HG02588 (cell line): ENCODE measurements around the gene MYO1D.

Source experiments
- ATAC-seq: cut with Tn5 transposase; IDR thresholded peaks from one replicate; pipeline ENCODE4 v1.9.1; 2021; ENCODE audit warnings: mild to moderate bottlenecking, moderate library complexity; ENCODE audit not compliant: unreplicated experiment

Gene MYO1D

DNA sequence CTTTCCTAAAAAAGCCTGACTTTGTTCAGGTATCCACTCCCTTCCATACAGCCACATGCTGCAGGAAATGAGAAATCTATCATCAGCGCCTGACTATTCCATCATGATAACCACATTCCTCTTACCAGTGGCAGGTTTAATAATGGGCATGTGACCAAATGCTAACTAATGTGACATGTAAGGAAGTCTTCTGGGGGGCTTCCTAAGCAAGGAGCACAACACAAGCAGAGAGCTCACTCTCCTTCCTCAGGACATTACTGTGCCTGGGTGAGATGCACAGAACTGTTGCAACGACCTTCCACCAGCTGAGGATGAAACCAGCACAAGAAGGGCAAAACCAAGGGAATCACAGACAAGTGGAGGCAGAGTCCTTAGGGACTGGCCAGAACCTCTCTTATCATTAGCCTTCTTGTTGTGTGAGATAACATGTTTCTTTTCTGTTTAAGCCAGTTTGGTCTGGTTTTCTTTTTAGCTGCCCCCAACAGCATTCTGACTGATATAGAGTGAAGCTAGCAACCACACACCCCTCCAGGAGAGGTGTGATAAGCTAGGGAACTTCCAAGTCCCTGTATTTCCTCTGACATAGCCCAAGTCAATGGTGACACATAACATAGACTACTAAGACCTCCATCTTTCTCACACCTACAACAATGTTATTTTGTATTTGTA, 16.9 kb downstream of the MYO1D start:
- ATAC-seq, result peak; percentile 65

DNA sequence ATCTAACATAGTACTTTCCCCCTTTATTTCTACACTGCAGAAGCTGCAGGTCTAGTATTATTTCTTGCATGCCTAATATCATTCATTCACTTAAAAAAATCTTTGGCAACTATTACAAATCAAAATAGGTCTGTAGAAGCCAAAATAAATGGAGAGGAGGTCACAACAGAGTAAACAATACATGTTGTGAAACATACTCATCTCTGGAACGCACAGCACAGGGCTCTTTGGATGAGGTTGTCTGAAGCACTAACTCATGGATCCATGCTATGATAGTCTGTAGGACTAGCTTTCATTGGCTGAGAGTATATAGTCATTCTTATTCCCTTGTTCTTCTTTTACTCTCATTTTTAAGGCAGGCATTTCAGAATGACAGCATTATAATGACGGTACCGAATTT, 21.3 kb downstream of the MYO1D start:
- no peak for ATAC-seq

DNA sequence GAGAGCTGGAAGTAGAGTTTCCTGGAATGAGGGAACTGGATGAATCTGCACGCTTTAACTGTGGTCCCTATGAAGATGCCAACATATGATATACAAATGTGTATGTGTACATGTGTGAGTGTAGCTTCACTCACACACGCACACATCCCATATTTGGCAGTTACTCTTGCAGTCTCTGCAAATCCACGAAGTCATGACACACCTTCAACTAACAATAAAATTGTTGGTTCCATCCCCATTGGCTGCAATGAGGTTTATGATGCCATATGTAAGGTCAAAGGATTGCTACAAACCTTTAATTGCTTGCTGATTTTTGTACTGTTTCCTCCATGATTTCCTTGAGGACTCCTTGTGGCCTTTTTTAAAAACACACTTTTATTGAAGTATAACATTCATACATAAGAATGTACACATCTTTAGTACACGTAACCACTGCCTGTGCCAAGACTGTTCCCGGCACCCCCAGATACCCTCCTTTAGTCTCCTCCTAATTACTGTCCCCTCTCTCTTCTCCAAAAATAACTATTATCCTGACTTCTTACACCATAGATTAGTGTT, 22.0 kb downstream of the MYO1D start:
- ATAC-seq, result no peak

DNA sequence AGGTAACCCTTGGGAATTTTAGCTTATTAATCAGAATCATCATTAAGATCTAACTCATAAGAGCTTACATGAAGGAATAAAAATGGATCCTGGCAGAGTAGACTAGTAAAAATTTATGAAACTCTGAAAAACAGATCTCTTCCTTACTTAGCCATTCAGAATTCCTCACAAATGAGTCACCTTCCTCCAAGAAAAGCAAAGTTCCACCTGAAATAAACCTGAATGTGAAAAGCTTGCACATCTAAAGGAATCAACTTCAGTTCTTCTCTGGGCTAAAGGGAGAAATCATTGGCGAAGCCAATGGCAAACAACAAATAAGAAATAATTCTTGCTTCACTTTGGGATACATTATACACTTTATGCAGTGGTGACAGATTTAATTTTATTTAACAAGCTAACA, 22.7 kb downstream of the MYO1D start:
- no peak for ATAC-seq

DNA sequence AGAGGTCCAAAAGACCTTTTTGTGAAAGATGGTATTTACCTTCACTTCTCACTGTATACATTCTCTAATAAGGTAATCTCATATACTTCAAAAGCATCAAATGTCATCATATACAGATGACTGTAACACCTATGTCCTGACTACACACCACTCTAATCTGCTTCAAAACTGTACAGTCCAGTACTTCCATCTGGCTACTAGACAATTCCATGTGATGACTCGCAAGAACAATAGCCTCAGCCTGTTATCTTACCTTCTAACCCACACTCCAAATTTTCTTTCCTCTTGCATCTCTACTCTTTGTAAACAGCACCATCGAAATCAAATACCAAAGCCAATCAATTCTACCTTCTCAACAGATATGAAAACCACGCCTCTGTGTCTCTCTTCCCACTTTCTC, 24.1 kb downstream of the MYO1D start:
- no peak for ATAC-seq

DNA sequence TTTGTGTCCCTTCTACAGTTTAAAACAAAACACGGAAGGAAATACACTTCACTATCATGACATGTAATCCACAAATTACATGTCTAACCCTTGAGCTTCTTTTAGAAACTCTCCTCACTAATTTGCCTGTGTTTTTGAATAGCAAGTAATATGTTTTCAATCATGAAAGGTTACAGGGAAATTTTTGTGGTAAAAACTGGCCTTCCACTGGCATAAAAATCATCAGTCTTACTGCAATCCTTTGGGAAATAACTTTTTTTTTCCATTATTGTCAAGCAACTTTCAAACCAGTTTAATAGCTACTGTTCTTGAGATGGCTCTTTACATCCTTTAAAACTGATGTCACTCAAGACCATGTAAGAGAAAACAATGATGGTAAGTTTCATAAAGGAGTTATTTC, 27.0 kb downstream of the MYO1D start:
- no peak for ATAC-seq

DNA sequence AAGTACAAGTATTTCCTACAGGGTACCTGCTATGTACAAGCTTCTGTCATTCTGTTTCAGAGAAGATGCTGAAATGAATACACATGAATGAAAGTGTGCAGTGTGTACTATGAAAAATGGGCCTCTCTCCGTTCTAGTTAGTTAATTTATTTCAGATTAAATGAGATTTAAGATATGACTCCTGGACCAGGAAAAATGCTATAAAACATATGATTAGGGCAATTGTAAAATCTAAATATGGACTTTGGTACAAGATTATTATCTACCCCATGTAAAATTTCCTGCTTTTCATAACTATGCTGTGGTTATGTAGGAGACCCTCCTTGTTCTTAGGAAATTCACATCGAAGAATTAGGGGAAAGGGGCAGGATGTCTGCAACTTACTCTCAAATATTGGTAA, 28.9 kb downstream of the MYO1D start:
- no peak for ATAC-seq

DNA sequence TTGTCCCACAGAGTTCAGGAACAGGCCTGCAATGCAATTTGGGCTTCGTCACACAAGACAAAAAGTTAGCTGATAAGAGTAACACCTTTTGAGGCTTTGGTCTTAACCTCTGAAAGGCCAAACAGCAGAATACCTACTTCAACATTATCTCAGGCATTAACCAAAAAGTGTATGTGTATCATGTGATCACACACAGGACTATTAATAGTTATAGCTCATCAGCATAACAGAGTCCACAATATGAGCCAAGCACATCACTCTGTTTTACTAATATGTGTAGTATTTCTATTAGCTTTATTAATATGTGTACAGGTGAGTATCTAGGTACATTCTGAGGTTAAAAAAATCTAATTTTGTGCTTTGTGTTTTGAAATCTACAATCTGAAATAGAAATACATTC, 30.8 kb downstream of the MYO1D start:
- no peak for ATAC-seq

DNA sequence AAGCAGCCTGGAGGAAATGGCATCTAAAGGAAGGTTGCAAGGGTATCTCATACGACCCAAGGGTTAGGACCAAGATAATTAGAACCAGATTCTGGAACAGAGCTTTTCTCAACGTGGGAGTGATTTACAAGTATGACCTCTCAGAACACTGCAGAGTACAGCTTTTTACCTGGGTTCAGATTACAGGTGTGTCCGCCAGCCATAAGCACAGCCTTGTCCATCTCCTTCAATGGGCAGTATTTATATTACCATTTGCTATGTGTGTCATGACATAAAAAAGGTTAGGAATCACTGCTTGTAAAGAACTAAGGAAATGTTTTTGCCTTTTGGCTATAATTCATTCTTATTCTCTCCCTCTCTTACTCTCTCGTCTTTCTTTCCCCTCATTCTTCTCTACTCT, 36.7 kb downstream of the MYO1D start:
- ATAC-seq, result no peak

DNA sequence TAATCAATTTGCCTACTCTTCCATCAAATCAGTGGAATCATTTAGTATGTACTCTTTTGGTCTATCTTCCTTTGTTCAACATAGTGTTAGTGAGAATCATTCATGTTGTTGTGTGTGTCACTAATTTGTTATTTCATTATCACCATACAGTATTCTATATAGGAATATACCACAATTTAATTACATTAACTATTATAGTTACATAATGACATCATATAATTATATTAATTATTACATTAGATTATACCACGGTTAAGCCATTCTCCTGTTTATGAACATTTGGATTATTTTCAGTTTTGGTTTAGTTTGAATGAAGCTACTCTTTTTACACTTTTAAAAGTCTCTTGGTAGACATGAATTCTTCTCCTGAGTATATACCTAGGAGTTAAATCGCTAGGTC, 40.4 kb downstream of the MYO1D start:
- no peak for ATAC-seq

DNA sequence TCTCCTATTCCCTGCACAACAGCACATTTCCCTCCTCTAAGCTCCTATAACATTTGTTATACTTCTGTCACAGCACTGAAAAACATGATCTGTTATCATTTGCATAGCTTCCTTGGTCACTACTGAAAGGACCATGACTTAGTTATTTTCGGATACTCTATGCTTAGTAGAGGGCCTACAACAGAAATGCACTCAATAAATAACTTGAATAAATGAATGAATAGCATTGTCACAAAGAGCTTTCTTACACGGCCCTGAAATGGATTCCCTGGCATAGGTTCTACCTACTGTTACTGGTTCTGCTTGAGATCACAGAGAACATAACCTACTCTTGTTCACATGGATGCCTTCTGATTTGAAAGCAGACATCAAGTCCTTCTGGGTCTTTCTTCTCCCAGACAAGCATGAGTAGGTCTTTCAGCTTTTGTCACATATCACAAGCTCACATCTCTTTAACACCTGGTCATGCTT, 41.6 kb downstream of the MYO1D start:
- ATAC-seq, result peak; percentile 74

DNA sequence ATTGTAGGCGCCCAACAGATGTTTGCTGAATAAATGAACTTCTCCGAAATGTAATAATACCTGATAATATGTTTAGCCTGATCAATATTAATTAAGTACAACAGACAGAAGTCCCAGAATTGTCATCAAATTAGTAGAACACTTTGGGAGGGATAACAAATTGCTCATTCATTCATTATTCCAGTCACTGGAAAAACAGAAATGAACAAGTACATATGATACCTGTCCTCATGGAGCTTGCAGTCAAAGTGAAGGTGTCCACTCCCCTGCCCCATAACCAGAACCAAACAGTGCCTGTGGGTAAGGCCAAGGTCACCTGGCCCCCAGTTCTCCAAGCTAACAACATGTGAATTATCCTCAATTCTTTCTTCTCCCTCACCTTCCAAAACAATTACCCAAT, 42.8 kb downstream of the MYO1D start:
- no peak for ATAC-seq

DNA sequence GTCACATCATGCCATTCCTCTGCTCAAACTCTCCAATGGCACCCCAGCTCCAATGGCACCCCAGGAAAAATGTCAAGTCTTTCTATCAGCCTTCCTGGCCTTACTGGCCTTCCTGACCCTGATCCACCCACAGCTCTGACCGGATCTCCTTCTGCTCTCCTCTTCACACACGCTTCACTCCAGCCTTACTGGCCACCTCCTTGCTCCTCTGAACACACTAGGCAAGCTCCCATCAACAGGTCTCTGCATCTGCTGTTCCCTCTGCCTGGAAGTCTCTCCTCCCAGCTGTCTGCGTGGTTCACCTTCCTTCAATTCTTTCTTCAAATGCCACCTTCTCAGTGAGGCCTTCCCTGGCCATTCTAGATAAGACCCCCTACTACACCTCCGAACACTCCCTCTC, 43.4 kb downstream of the MYO1D start:
- ATAC-seq, result no peak

DNA sequence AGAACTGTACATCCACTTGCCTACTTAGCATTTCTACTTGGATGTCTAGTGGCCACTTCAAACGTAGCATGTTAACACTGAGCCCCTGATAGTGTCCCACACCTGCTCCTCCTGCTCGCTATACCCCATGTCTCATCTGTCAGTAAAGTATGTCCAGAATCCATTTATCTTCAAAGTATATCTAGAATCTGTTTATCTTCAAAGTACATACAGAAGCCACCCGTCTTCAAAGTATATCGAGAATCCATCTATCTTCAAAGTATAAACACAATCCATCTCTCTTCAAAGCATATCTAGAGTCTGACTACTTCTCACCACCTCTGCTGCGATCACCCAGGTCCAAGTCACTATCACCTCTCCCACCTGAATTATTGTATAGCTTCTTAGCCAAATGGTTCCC, 43.8 kb downstream of the MYO1D start:
- no peak for ATAC-seq

DNA sequence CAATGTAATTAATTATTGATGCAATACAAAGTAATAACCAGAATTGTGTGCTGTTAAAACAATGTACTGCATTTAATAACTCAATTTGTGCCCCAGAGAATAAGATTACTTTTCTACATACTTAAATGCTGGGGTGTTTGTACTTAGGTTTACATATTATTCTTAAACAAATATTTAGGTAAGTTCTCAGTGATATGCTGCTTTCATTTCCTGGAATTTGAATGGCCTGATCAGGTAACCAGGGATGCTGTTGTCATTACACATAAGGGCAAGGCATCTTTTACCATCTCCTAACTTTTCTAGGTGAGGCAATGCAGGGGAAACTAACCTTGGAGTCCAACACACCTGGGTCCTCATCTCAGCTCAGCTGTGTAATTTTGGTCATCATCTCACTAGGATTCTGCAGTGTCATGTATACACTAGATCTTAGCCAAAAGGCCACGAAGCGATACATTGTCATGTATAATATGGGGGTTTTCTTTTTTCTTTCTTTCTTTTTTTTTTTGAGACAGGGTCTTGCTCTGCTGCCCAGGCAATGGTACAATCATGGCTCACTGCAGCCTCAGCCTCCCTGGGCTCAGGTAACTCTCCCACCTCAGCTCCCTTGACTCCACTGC, 45.2 kb downstream of the MYO1D start:
- ATAC-seq, result no peak

DNA sequence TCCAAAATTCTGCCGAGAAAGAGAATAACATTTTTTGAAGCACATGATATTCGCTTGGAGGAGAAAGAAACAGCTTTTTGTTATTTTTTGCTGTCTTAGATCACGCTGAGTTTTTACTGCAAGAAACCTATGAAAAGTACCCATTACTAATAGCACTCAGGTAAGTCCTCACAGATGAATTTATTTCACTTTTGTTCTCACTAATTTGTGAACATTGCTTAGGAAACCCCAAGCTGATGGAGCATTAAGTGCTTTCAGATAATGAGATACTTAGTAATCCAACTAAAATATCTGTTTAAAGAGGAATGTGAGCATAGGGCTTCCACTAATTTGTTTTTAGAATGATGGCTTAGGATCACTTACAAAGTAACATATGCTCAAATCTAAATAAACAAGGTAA, 45.7 kb downstream of the MYO1D start:
- ATAC-seq, result no peak

DNA sequence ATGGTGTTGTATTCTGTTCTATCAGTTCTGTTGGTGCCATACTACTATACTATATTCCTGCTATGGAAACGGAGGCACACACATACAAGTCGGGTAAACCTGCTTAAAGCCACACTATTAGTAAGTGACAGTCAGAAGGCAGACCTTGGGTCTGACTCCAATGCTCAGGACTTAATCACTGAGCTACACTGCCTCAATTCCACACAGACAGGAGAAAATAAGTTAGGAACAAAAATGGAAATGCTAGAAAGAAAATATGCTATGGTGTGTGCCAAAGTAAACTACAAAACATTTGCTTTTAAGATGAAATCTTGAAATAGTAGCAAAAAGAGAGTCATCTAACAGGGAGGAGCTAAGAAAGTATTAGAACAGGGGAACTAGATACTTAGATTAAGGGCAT, 48.1 kb downstream of the MYO1D start:
- peak; percentile 9 for ATAC-seq

DNA sequence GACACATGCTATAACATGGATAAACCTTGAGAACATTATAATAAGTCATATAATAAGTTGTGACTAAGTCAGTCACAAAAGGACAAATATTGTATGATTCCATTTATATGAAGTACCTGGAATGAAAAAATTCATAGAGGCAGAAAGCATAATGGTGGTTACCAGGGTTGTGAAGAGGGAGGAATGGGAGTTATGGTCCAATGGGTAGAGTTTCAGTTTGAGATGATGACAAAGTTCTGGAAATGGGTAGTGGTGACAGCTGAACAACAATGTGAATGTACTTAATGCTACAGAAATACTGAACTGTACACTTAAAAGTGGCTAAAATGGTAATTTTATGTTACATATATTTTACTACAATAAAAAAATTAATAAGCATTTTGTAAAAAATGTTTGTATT, 49.7 kb downstream of the MYO1D start:
- no peak for ATAC-seq

DNA sequence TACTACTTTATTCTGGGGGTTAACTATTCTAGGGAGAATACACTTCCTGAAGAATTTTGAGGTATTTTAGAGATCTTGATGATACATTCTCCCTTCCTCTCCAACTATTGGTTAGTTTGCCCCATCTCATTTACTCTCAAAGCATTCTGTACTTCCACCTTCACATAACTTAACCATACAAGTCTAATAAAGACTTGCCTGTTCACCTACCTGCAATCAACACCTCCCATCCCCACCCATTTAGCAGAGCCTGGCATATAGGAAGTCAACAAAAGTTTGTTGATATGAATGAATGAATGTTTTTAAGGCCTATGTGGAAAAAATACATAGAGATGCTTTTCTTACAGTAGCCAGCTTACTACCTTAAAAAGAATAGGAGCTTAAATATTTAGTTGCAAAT, 50.8 kb downstream of the MYO1D start:
- no peak for ATAC-seq

DNA sequence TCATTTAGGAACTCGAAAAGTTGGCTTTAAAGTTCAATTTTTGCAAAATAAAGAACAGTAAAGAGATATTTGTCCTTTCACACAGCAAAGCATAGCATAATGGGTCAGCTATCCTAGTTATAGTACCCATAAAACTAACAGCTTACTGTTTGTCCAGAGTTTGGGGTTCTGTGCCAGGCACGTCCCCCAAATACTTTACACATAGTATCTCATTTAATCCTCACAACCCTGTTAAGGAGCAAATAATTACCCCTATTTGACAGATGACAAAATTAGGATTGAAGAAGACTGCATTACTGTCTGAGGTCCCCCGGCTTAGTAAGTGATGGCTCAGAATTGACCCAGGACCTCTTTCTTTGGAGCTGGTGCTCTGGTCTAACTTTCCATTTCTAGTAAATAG, 52.6 kb downstream of the MYO1D start:
- no peak for ATAC-seq

DNA sequence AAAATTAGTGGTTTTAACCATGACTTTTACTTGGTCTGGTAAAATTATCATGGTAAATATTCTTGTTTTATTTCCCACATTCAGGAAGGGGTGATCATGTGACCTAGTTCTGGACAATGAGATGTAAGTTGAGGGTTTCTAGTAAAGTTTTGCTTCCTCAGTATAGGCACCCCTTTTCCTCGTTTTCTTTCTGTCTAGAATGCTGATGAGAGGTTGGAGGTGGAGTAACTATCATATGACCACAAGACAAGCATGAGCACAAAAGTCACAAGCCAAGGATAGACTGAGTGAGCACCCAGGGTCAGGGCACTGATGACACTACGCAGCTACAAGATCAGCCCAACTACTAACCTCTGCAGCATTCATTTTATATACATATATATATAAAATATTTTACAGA, 53.9 kb downstream of the MYO1D start:
- no peak for ATAC-seq
